Measurements from ENCODE around the gene GUCY1A1.

GUCY1A1 gene

DNA sequence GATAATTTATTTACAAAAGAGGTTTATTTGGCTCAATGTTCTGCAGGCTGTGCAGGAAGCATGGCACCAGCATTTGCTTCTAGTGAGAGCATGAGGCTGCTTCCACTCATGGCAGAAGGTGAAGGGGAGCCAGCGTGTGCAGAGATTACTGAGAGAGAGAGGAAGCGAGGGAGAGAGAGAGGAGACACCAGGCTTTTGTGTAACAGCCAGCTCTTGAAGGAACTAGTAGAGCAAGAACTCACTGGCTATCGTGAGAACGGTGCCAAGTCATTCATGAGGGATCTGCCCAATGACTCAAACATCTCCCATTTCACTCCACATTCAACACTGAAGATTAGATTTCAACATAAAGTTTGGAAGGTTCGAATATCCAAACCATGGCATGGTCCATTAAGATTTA, 12.7 kb downstream of the GUCY1A1 start:
- Histone ChIP-seq H3K27ac (ENCODE audit: low read length) (no peak overlapping the region), H4K20me1 (ENCODE audit: insufficient read depth, low read length) (no peaks in the 10 kb centered on the region), H3K27me3 (replicated peaks; ENCODE audit: insufficient read depth, low read length) (no peaks in the 10 kb centered on the region), H2AFZ (ENCODE audit: low read length) (no peak overlapping the region), H3K9ac (ENCODE audit: low read length) (no peak overlapping the region), H3F3A (ENCODE audit: insufficient read depth, low read length) (peaks cover 15% of the 10 kb centered on the region), H3K79me2 (ENCODE audit: low read length) (peaks cover 77% of the 10 kb centered on the region), H3K9me2 (replicated peaks; ENCODE audit: insufficient read depth, low read length) (no peaks in the 10 kb centered on the region; the same call in 1 of the 2 replicates), H3K4me3 (ENCODE audit: low read length) (no peak overlapping the region), H3K4me2 (ENCODE audit: low read depth, low read length) (no peak overlapping the region), H3K9me3 (replicated peaks; ENCODE audit: insufficient read depth, low read length) (no peaks in the 10 kb centered on the region), H3K4me1 (ENCODE audit: low read length) (peaks cover 22% of the 10 kb centered on the region), H3K36me3 (replicated peaks; ENCODE audit: insufficient read depth, low read length) (no peaks in the 10 kb centered on the region; the same call in 1 of the 2 replicates)
- TF ChIP-seq, protein P1, sequence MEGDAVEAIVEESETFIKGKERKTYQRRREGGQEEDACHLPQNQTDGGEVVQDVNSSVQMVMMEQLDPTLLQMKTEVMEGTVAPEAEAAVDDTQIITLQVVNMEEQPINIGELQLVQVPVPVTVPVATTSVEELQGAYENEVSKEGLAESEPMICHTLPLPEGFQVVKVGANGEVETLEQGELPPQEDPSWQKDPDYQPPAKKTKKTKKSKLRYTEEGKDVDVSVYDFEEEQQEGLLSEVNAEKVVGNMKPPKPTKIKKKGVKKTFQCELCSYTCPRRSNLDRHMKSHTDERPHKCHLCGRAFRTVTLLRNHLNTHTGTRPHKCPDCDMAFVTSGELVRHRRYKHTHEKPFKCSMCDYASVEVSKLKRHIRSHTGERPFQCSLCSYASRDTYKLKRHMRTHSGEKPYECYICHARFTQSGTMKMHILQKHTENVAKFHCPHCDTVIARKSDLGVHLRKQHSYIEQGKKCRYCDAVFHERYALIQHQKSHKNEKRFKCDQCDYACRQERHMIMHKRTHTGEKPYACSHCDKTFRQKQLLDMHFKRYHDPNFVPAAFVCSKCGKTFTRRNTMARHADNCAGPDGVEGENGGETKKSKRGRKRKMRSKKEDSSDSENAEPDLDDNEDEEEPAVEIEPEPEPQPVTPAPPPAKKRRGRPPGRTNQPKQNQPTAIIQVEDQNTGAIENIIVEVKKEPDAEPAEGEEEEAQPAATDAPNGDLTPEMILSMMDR (IDR thresholded peaks at IDR 0.05; ENCODE audit: low read length): no peak
- no peak for TF ChIP-seq EZH2phosphoT487 (IDR thresholded peaks at IDR 0.05; ENCODE audit: low read length)
- no peak for TF ChIP-seq EZH2 (optimal IDR thresholded peaks at IDR 0.05; ENCODE audit: low read depth, low read length)
- DNase-seq: no peak

GRCh38 chr4:155681886-155682285, 15.2 kb downstream of the GUCY1A1 start:
- Histone ChIP-seq H3K9me3 (replicated peaks; ENCODE audit: insufficient read depth, low read length) (no peaks in the 10 kb centered on the region), H2AFZ (ENCODE audit: low read length) (no peak overlapping the region), H3K79me2 (ENCODE audit: low read length) (peaks cover 79% of the 10 kb centered on the region), H3K4me3 (ENCODE audit: low read length) (no peak overlapping the region), H3K4me1 (ENCODE audit: low read length) (peaks cover 10% of the 10 kb centered on the region), H4K20me1 (ENCODE audit: insufficient read depth, low read length) (no peaks in the 10 kb centered on the region), H3K9ac (ENCODE audit: low read length) (no peak overlapping the region), H3K4me2 (ENCODE audit: low read depth, low read length) (no peak overlapping the region), H3F3A (ENCODE audit: insufficient read depth, low read length) (no peaks in the 10 kb centered on the region), H3K27ac (ENCODE audit: low read length) (no peak overlapping the region), H3K9me2 (replicated peaks; ENCODE audit: insufficient read depth, low read length) (no peaks in the 10 kb centered on the region; the same call in 1 of the 2 replicates), H3K36me3 (replicated peaks; ENCODE audit: insufficient read depth, low read length) (no peaks in the 10 kb centered on the region; the same call in 1 of the 2 replicates), H3K27me3 (replicated peaks; ENCODE audit: insufficient read depth, low read length) (no peaks in the 10 kb centered on the region)
- DNase-seq: no peak
- TF ChIP-seq, protein P1 (IDR thresholded peaks at IDR 0.05; ENCODE audit: low read length): no peak
- TF ChIP-seq EZH2phosphoT487 (IDR thresholded peaks at IDR 0.05; ENCODE audit: low read length): no peak
- TF ChIP-seq EZH2 (optimal IDR thresholded peaks at IDR 0.05; ENCODE audit: low read depth, low read length): no peak

- Histone ChIP-seq H3K9me2 (replicated peaks; ENCODE audit: insufficient read depth, low read length) (no peaks in the 10 kb centered on the region; the same call in 1 of the 2 replicates), H3K4me2 (ENCODE audit: low read depth, low read length) (no peak overlapping the region), H3K79me2 (ENCODE audit: low read length) (peaks cover 64% of the 10 kb centered on the region), H3K27ac (ENCODE audit: low read length) (no peak overlapping the region), H2AFZ (ENCODE audit: low read length) (no peak overlapping the region), H4K20me1 (ENCODE audit: insufficient read depth, low read length) (no peaks in the 10 kb centered on the region), H3K27me3 (replicated peaks; ENCODE audit: insufficient read depth, low read length) (no peaks in the 10 kb centered on the region), H3K4me1 (ENCODE audit: low read length) (peaks cover 8% of the 10 kb centered on the region; the same call in 1 of the 2 replicates), H3K9ac (ENCODE audit: low read length) (no peak overlapping the region), H3K4me3 (ENCODE audit: low read length) (no peak overlapping the region), H3K9me3 (replicated peaks; ENCODE audit: insufficient read depth, low read length) (no peaks in the 10 kb centered on the region), H3F3A (ENCODE audit: insufficient read depth, low read length) (no peaks in the 10 kb centered on the region), H3K36me3 (replicated peaks; ENCODE audit: insufficient read depth, low read length) (no peaks in the 10 kb centered on the region; the same call in 1 of the 2 replicates)
- no peak for DNase-seq
- TF ChIP-seq, protein P1 (IDR thresholded peaks at IDR 0.05; ENCODE audit: low read length): no peak
- TF ChIP-seq EZH2 (optimal IDR thresholded peaks at IDR 0.05; ENCODE audit: low read depth, low read length): no peak
- TF ChIP-seq EZH2phosphoT487 (IDR thresholded peaks at IDR 0.05; ENCODE audit: low read length): no peak
Measured at GRCh38 chr4:155684423-155684822, 17.8 kb downstream of the GUCY1A1 start.
